HepG2 (cell line): ENCODE data around the gene GPATCH3. TPM values are rescaled to one million over a fixed set of nuclear protein-coding genes. Genes with fewer than 3 reads are reported as not detected.
A peak's percentile ranks its signal among the peaks of the same experiment; 100 is the strongest.

Experiments used
- DDIT3 ChIP-seq: sonication (generic); formaldehyde crosslinking; IDR thresholded peaks from 2 replicates; pipeline ENCODE4 v1.4.0; 2020; ENCODE audit warnings: mild to moderate bottlenecking, missing genetic modification reagents
- HMG20B ChIP-seq: conservative IDR thresholded peaks from 2 replicates; pipeline ENCODE4 v1.6.1; 2016; ENCODE audit warnings: missing genetic modification reagents, missing compliant biosample characterization
- KAT8 ChIP-seq: IDR thresholded peaks from 2 replicates; pipeline ENCODE4 v1.6.1; 2016; ENCODE audit warnings: missing genetic modification reagents, missing compliant biosample characterization
- KDM1A ChIP-seq: IDR thresholded peaks from 2 replicates; pipeline ENCODE4 v1.6.1; 2016; ENCODE audit warnings: missing compliant biosample characterization
- KIAA2018 ChIP-seq: sonication (generic); formaldehyde crosslinking; IDR thresholded peaks from 2 replicates; pipeline ENCODE4 v1.5.0; 2020; ENCODE audit warnings: mild to moderate bottlenecking, missing genetic modification reagents, borderline replicate concordance
- MEIS1 ChIP-seq: sonication (generic); formaldehyde crosslinking; IDR thresholded peaks from 2 replicates; pipeline ENCODE4 v1.9.0; 2021; ENCODE audit warnings: mild to moderate bottlenecking, missing genetic modification reagents, moderate library complexity, borderline replicate concordance
- NFE2 ChIP-seq: sonication (generic); formaldehyde crosslinking; IDR thresholded peaks from 2 replicates; pipeline ENCODE4 v1.4.0; 2020; ENCODE audit warnings: missing genetic modification reagents
- RXRB ChIP-seq: IDR thresholded peaks from 2 replicates; pipeline ENCODE4 v1.6.1; 2016; ENCODE audit warnings: borderline replicate concordance, missing genetic modification reagents, missing compliant biosample characterization
- SMAD3 ChIP-seq: sonication (generic); formaldehyde crosslinking; IDR thresholded peaks from 2 replicates; pipeline ENCODE4 v1.4.0; 2020; ENCODE audit warnings: missing genetic modification reagents
- SOX13 ChIP-seq, 3 experiments: fragments of 450-650 bp in 1 of 3; sonication (generic) in 1 of 3; formaldehyde crosslinking in 1 of 3; IDR thresholded peaks in 2 of 3; conservative IDR thresholded peaks in 1 of 3; 2 replicates each; pipeline versions ENCODE4 v1.5.0 to v1.6.1; 2016 to 2020; ENCODE audit warnings: antibody characterized with exemption in 1 of 3, mild to moderate bottlenecking in 1 of 3, missing compliant biosample characterization in 1 of 3, missing genetic modification reagents in 1 of 3, moderate library complexity in 1 of 3
- TCF12 ChIP-seq, 2 experiments: fragments of 450-650 bp in 1 of 2; sonication (generic) in 1 of 2; formaldehyde crosslinking in 1 of 2; IDR thresholded peaks; 2 replicates each; pipeline versions ENCODE4 v1.6.1 to v1.8.0; 2017 to 2022; ENCODE audit warnings: antibody characterized with exemption in 1 of 2, mild to moderate bottlenecking in 1 of 2, missing genetic modification reagents in 1 of 2, moderate library complexity in 1 of 2
- ZBTB43 ChIP-seq: sonication (generic); formaldehyde crosslinking; conservative IDR thresholded peaks from 2 replicates; pipeline ENCODE4 v1.4.0; 2020; ENCODE audit warnings: missing genetic modification reagents
- ZFAT ChIP-seq: sonication (generic); formaldehyde crosslinking; conservative IDR thresholded peaks from 2 replicates; pipeline ENCODE4 v1.8.1; 2023; ENCODE audit warnings: missing genetic modification reagents, inconsistent platforms
- ZNF251 ChIP-seq: sonication (generic); formaldehyde crosslinking; IDR thresholded peaks from 2 replicates; pipeline ENCODE4 v1.9.0; 2021; ENCODE audit warnings: mild to moderate bottlenecking, missing genetic modification reagents
- ZNF747 ChIP-seq: sonication (generic); formaldehyde crosslinking; IDR thresholded peaks from 2 replicates; pipeline ENCODE4 v1.8.1; 2023; ENCODE audit warnings: missing genetic modification reagents, mild to moderate bottlenecking, borderline replicate concordance
- polyA plus RNA-seq, 8 experiments: library from polyadenylated mRNA; depleted of rRNA in 3 of 8; stranded (reverse) in 7 of 8; unstranded in 1 of 8; fragments of >200 nt; fragmentation: Illumina TruSeq in 4 of 8; extraction: Trizol in 4 of 8; gene quantifications; 2 replicates each; pipeline versions ENCODE4 v1.2.1 to v1.2.3, GENCODE V29; 2011 to 2016; ENCODE audit warnings: low read depth in 4 of 8, missing spikeins in 1 of 8, mixed read lengths in 1 of 8; ENCODE audit not compliant: insufficient read depth in 1 of 8
- total RNA-seq, 5 experiments: library from RNA; depleted of rRNA; stranded (reverse); fragments of >200 nt; fragmentation: Illumina TruSeq; extraction: Trizol; gene quantifications; 2 replicates each; pipeline ENCODE4 v1.2.3, GENCODE V29; 2016; ENCODE audit warnings: low read depth in 1 of 5
- TF ChIP-seq, protein P1 (sequence below): sonication (generic); formaldehyde crosslinking; IDR thresholded peaks from 2 replicates; pipeline ENCODE4 v1.8.1; 2023; ENCODE audit warnings: mild to moderate bottlenecking, moderate library complexity, missing genetic modification reagents

The GPATCH3 gene
- total and polyA plus RNA-seq, 2 of the 13 experiments (the other 11 are each of a cell fraction or from before 2014, with no cell fraction given) = 8.3 to 11.0 TPM

DNA sequence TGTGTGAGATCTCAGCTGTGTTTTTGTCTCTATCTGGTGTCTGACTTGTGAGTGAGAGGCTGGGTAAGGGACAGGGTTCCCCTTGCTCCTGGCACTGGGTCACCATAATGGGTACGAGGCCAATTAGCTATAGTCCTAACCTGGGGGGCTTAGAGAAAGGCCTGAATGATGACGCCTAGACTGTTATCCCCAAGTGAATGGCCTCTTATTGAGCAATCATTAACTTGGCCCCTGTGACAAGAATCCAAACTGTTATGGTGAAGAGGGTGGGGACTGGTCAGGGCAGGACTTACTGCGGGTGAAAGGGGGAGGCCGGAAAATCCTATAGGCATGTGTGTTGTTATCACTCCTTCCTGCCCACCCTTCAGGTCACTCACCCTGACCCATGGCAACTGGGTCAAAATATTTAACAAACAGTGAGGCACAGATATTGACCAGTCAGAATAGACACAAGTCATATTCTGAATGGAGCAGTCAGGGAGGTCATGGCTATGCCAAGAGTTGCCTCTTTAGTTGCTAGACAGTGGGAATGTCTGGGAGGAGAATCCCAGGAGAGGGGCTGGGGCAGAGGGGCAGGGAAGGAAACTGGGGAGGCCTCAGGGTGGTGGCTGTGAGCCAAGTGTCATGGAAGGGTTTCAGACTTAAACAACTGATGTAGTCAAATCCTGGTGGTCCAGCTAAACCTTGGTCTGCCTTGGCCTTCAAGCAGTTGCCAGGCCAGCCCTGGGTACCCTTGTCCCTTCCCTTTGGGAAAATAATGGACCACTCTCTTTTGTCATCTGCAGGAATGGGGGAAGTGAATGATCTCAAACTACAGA, 10.3 kb upstream of the GPATCH3 start (continued):
- TF ChIP-seq SOX13 (IDR thresholded peaks at IDR 0.05) (peak; percentile 31; the same call in 1 of the 2 replicates), SOX13 (CRISPR knock-in tag; conservative IDR thresholded peaks at IDR 0.05 in 1 of 2, IDR thresholded peaks at IDR 0.05 in 1 of 2) (peak; percentile 87 to 92; a peak in 3 of 4 replicates), DDIT3 (no peak), RXRB (CRISPR knock-in tag) (peak; percentile 99), MEIS1 (peak; percentile 74; the same call in 1 of the 2 replicates), SMAD3 (peak; percentile 72; the same call in 1 of the 2 replicates), ZBTB43 (CRISPR knock-in tag) (peak; percentile 65; the same call in 1 of the 2 replicates), ZNF251 (no peak), KIAA2018 (CRISPR knock-in tag) (no peak), ZNF747 (CRISPR knock-in tag) (peak; percentile 83; the same call in 1 of the 2 replicates), TCF12 (IDR thresholded peaks at IDR 0.05) (no peak), TCF12 (CRISPR knock-in tag; IDR thresholded peaks at IDR 0.05) (peak; percentile 96), KAT8 (CRISPR knock-in tag) (peak; percentile 66; the same call in 1 of the 2 replicates), HMG20B (CRISPR knock-in tag) (peak; percentile 78), ZFAT (CRISPR knock-in tag) (no peak), KDM1A (CRISPR knock-in tag) (no peak), NFE2 (CRISPR knock-in tag) (no peak)
- TF ChIP-seq, protein P1, sequence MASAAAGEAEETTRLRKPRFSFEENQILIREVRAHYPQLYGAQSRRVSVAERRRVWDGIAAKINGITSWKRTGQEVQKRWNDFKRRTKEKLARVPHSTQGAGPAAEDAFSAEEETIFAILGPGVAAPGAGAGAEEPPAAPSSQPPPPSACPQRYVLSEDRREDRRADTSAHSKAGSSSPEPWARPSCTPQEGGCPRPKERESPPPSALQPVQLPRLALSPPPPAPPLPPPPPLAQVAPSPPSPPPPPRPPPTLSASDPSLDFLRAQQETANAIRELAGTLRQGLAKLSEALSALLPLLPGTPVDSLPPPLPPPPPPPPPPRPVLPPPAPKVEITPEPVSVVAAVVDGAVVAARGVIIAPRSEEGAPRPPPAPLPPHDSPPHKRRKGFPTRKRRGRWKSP (CRISPR knock-in tag) = peak; percentile 72; the same call in 1 of the 2 replicates
